Right lobe of liver (tissue), 4 donors: ENCODE results near the gene PCBP4.

Experiments
- CTCF ChIP-seq, 4 donors: fragments of 200-600 bp in 3 of 4; fragments of 450-650 bp in 1 of 4; IDR thresholded peaks; one replicate each; pipeline versions ENCODE4 v1.5.1 to v1.8.0; 2016 to 2022; ENCODE audit warnings: antibody characterized with exemption in 4 of 4, mild to moderate bottlenecking in 2 of 4
- POLR2A ChIP-seq: fragments of 450-650 bp; IDR thresholded peaks from one replicate; pipeline ENCODE4 v1.6.1; 2017; ENCODE audit warnings: antibody characterized with exemption, mild to moderate bottlenecking
- donor health status: DM: no; HTN: no; CAD: no.
- donor health status: DM: no; HTN: no; CAD: no.
- donor health status: DM: no; HTN: yes; CAD: no.

GRCh38 chr3:52013802-52014598 is 46.7 kb upstream of the PCBP4 start:
- TF ChIP-seq CTCF (IDR thresholded peaks at IDR 0.05): no peak
- no peak for TF ChIP-seq POLR2A
